NCI-H69 (cell line): ENCODE data around the gene MOB4.
"Not testable (repeated sequence)": the region's sequence is repeated elsewhere in the genome, so short reads cannot be mapped to it uniquely, and the experiment has no call there.

ENCODE experiments used
- DNase-seq: peaks from one replicate; lab custom pipeline; 2025; lab: John Stamatoyannopoulos, UW

The MOB4 gene

GRCh38 chr2:197515739-197516392 lies at the start of gene MOB4:
Gene MOB4, plus strand, starts transcription at chr2:197516066. Its CDS starts 21 bp downstream, at chr2:197516087.
- peak; percentile 93 for DNase-seq

- DNase-seq = no peak
Observed at GRCh38 chr2:197472166-197472565, 43.7 kb upstream of the MOB4 start.

GRCh38 chr2:197477797-197478196 lies 38.1 kb upstream of the MOB4 start:
- DNase-seq = no peak

GRCh38 chr2:197480165-197481036 lies 35.5 kb upstream of the MOB4 start:
- no peak for DNase-seq

- DNase-seq = not testable (repeated sequence)
Observed at GRCh38 chr2:197484248-197484647, 31.6 kb upstream of the MOB4 start.

- DNase-seq = peak; percentile 1
Observed at GRCh38 chr2:197486175-197486574, 29.7 kb upstream of the MOB4 start.

- DNase-seq = no peak
Observed at GRCh38 chr2:197487385-197487784, 28.5 kb upstream of the MOB4 start.

GRCh38 chr2:197495433-197496134 lies 20.3 kb upstream of the MOB4 start:
- DNase-seq = no peak

- DNase-seq = no peak
Observed at GRCh38 chr2:197496695-197497094, 19.2 kb upstream of the MOB4 start.

GRCh38 chr2:197497326-197497725 lies 18.5 kb upstream of the MOB4 start:
- no peak for DNase-seq

GRCh38 chr2:197498235-197498936 lies 17.5 kb upstream of the MOB4 start:
- DNase-seq = peak; percentile 7

- peak; percentile 68 for DNase-seq
Observed at GRCh38 chr2:197498937-197499593, 16.8 kb upstream of the MOB4 start.

- peak; percentile 98 for DNase-seq
Observed at GRCh38 chr2:197499594-197500502, 16.0 kb upstream of the MOB4 start, which contains the start of the genes HSPD1 and HSPE1. Gene HSPD1, minus strand, starts transcription at chr2:197499840. Its CDS starts 992 bp downstream, at chr2:197498848. Gene HSPE1, plus strand, starts transcription at chr2:197500379. Its CDS starts 58 bp downstream, at chr2:197500437.

- peak; percentile 73 for DNase-seq
Observed at GRCh38 chr2:197500503-197501131, 15.2 kb upstream of the MOB4 start.

- no peak for DNase-seq
Observed at GRCh38 chr2:197502201-197502600, 13.7 kb upstream of the MOB4 start.

- DNase-seq = no peak
Observed at GRCh38 chr2:197502685-197503084, 13.2 kb upstream of the MOB4 start.

- no peak for DNase-seq
Observed at GRCh38 chr2:197504000-197504399, 11.9 kb upstream of the MOB4 start.

GRCh38 chr2:197504512-197504911 lies 11.4 kb upstream of the MOB4 start:
- no peak for DNase-seq

GRCh38 chr2:197506658-197507057 lies 9.2 kb upstream of the MOB4 start:
- DNase-seq = no peak

GRCh38 chr2:197513915-197514314 lies 2.0 kb upstream of the MOB4 start:
- DNase-seq = no peak
